Gastrocnemius medialis (tissue), 4 donors: ENCODE data around the gene ANKRD53. TPM values are rescaled to one million over a fixed set of nuclear protein-coding genes. Genes with fewer than 3 reads are reported as not detected.

Source experiments
- ATAC-seq, 2 donors: fragments of 150-250 bp; one replicate each; pipeline ENCODE4 v1.9.1; 2016
- DNase-seq, 2 donors: peaks; one replicate each; pipeline ENCODE4 v3.0.0-alpha.2; 2019
- H3K27ac ChIP-seq, 4 donors: fragments of 200-600 bp; sonication (generic); 1 replicate in 1 of 4; 2 replicates in 3 of 4; pipeline ENCODE4 v1.5.1; 2016 to 2018; ENCODE audit warnings: mild to moderate bottlenecking in 2 of 4, moderate library complexity in 1 of 4
- H3K27me3 ChIP-seq, 3 donors: fragments of 200-600 bp; sonication (generic) in 2 of 3; 1 replicate in 1 of 3; 2 replicates in 2 of 3; pipeline versions ENCODE4 v1.5.1 to v1.6.0; 2016 to 2019; ENCODE audit warnings: mild to moderate bottlenecking in 1 of 3, moderate library complexity in 1 of 3
- H3K36me3 ChIP-seq, 2 donors: fragments of 200-600 bp; sonication (generic) in 1 of 2; one replicate each; pipeline ENCODE4 v1.5.1; 2017 to 2018
- H3K4me1 ChIP-seq, 2 donors: fragments of 200-600 bp; sonication (generic) in 1 of 2; one replicate each; pipeline ENCODE4 v1.5.1; 2016 to 2017; ENCODE audit warnings: mild to moderate bottlenecking in 2 of 2
- H3K4me3 ChIP-seq, 4 donors: fragments of 200-600 bp; sonication (generic) in 3 of 4; 1 replicate in 1 of 4; 2 replicates in 3 of 4; pipeline ENCODE4 v1.5.1; 2016 to 2019; ENCODE audit warnings: mild to moderate bottlenecking in 2 of 4
- H3K9me3 ChIP-seq, 3 donors: fragments of 200-600 bp; sonication (generic) in 2 of 3; 1 replicate in 1 of 3; 2 replicates in 2 of 3; pipeline ENCODE4 v1.5.1; 2016 to 2019
- CTCF ChIP-seq, 5 experiments: fragments of 450-650 bp in 3 of 5; fragments of 200-600 bp in 2 of 5; sonication (generic) in 2 of 5; IDR thresholded peaks in 4 of 5; conservative IDR thresholded peaks in 1 of 5; 1 replicate in 4 of 5; 2 replicates in 1 of 5; pipeline ENCODE4 v1.5.1; 2016 to 2019; ENCODE audit warnings: antibody characterized with exemption in 5 of 5, mild to moderate bottlenecking in 3 of 5, moderate library complexity in 3 of 5
- POLR2A ChIP-seq, 2 donors: fragments of 450-650 bp; IDR thresholded peaks; one replicate each; pipeline ENCODE4 v1.6.1; 2017; ENCODE audit warnings: antibody characterized with exemption in 2 of 2, mild to moderate bottlenecking in 2 of 2, moderate library complexity in 2 of 2
- in situ Hi-C, 4 donors: fragments of 200-750 bp; cut with MboI; loops; one replicate each; pipeline versions ENCODE4 v1.15.0 to v1.8.0; 2017; ENCODE audit warnings: low sequenced_read_pairs in 4 of 4
- intact Hi-C: fragments of 100-400 bp; cut with DNase I; formaldehyde crosslinking; loops from one replicate; pipeline ENCODE4 v1.15.1; 2023; ENCODE audit warnings: low total_unique reads
- total RNA-seq, 4 donors: library from RNA; depleted of rRNA; stranded (reverse); fragments of >200 nt; gene quantifications; one replicate each; pipeline versions ENCODE4 v1.1.0 to v1.2.3, GENCODE V29; 2016

ANKRD53 gene
- total RNA-seq, 4 donors from 2014 or later, result 0.44 to 2.0 TPM; not detected in 2

- Histone ChIP-seq H3K4me1 (peaks cover 0 to 4% of the 10 kb centered on the region in 2 donors), H3K27ac (no peak overlapping the region), H3K9me3 (no peaks in the 10 kb centered on the region), H3K27me3 (peaks cover 0 to 6% (median 0%) of the 10 kb centered on the region in 3 donors), H3K4me3 (no peak overlapping the region), H3K36me3 (no peaks in the 10 kb centered on the region)
- intact Hi-C loops, result no loop called here
- no peak for ATAC-seq
- in situ Hi-C loops, result loop anchor here in 3 of 4 donors (10.0 to 25.0 kb wide), 2 partner anchors 79 to 157 kb away; partner anchors contain the start of gene FIGLA (in 1 of the 3)
- no peak for DNase-seq
- TF ChIP-seq CTCF (IDR thresholded peaks at IDR 0.05 in 4 of 5, conservative IDR thresholded peaks at IDR 0.05 in 1 of 5), result no peak
- no peak for TF ChIP-seq POLR2A (IDR thresholded peaks at IDR 0.05)
Observed at GRCh38 chr2:70944111-70944690, 34.2 kb upstream of the ANKRD53 start.

- H3K27ac ChIP-seq, result no peak overlapping the region
- H3K9me3 ChIP-seq, result no peaks in the 10 kb centered on the region
- in situ Hi-C loops, result loop anchor here in 3 of 4 donors (10.0 to 25.0 kb wide), 2 partner anchors 82 to 160 kb away; partner anchors contain the start of gene FIGLA (in 1 of the 3)
- no peaks in the 10 kb centered on the region for H3K36me3 ChIP-seq
- peak; percentile 34 to 77 (median 56) for TF ChIP-seq CTCF (IDR thresholded peaks at IDR 0.05 in 4 of 5, conservative IDR thresholded peaks at IDR 0.05 in 1 of 5)
- TF ChIP-seq POLR2A (IDR thresholded peaks at IDR 0.05), result no peak
- H3K27me3 ChIP-seq, result peaks cover 0 to 6% (median 0%) of the 10 kb centered on the region in 3 donors
- ATAC-seq (peak in 1 of 2 donors; percentile 50), DNase-seq (no peak)
- intact Hi-C loops, result loop anchor here (1.0 kb wide), 1 partner anchor 85 kb away; no protein-coding TSS in a partner anchor
- no peak overlapping the region for H3K4me3 ChIP-seq
- H3K4me1 ChIP-seq, result peaks cover 0 to 4% of the 10 kb centered on the region in 2 donors
Observed at GRCh38 chr2:70946832-70947442, 31.5 kb upstream of the ANKRD53 start.

GRCh38 chr2:70947556-70948184 lies 30.8 kb upstream of the ANKRD53 start:
- intact Hi-C loops, result loop anchor here (1.0 to 2.0 kb wide), 3 partner anchors 29 to 85 kb away; no protein-coding TSS in a partner anchor
- DNase-seq, result no peak
- peak overlapping the region in 3 of 4 donors; percentile 40 to 51 (median 51) for H3K4me3 ChIP-seq

More at GRCh38 chr2:70947556-70948184, 30.8 kb upstream of the ANKRD53 start:
- H3K4me1 ChIP-seq, result peaks cover 0 to 4% of the 10 kb centered on the region in 2 donors
- no peaks in the 10 kb centered on the region for H3K9me3 ChIP-seq
- no peak overlapping the region for H3K27ac ChIP-seq
- TF ChIP-seq POLR2A (IDR thresholded peaks at IDR 0.05) (no peak), CTCF (IDR thresholded peaks at IDR 0.05 in 4 of 5, conservative IDR thresholded peaks at IDR 0.05 in 1 of 5) (no peak)
- H3K27me3 ChIP-seq, result peaks cover 0 to 6% (median 0%) of the 10 kb centered on the region in 3 donors
- no peaks in the 10 kb centered on the region for H3K36me3 ChIP-seq
- ATAC-seq, result no peak
- in situ Hi-C loops, result loop anchor here in 3 of 4 donors (10.0 to 25.0 kb wide), 2 partner anchors 83 to 160 kb away; partner anchors contain the start of gene FIGLA (in 1 of the 3)
